HCT116 (cell line): ENCODE measurements around the gene SPPL2B. TPM values are rescaled to one million over a fixed set of nuclear protein-coding genes. Genes with fewer than 3 reads are reported as not detected.

Experiments
- ATAC-seq: fragments of 200-7000 bp; cut with Tn5 transposase; 2 replicates; pipeline ENCODE4 v1.9.1; 2020; ENCODE audit warnings: mild to moderate bottlenecking, moderate library complexity
- BruUV-seq: library from RNA; stranded (reverse); fragments of 400-500 nt; replicated peaks from 2 replicates; lab custom pipeline; 2021; lab: Mats Ljungman, UMichigan
- CTCF ChIA-PET: fragments of 300-600 bp; sonication (Branson Sonifier 250); formaldehyde crosslinking; loops from one replicate; lab custom pipeline; 2021; ENCODE audit warnings: antibody characterized with exemption; lab: Charles Lee
- POLR2A ChIA-PET: fragments of 300-600, 350-600 bp; sonication (Branson Sonifier 250); formaldehyde crosslinking; loops from one replicate; lab custom pipeline; 2021; ENCODE audit warnings: antibody characterized with exemption; lab: Charles Lee
- RAD21 ChIA-PET, 2 experiments: fragments of 300-600 bp; sonication (Branson Sonifier 250); formaldehyde crosslinking; loops; one replicate each; lab custom pipeline; 2023; ENCODE audit warnings: low total read pairs in 2 of 2; ENCODE audit not compliant: uncharacterized antibody in 2 of 2, unreplicated experiment in 2 of 2, low non-redundant PET in 1 of 2; lab: Charles Lee
- DNase-seq: peaks from one replicate; pipeline ENCODE4 v3.0.0-alpha.2; 2010; ENCODE audit warnings: low read depth, low spot score
- H2AFZ ChIP-seq: fragments of 200-600 bp; shearing (Covaris generic), sonication (generic); 2 replicates; pipeline ENCODE4 v1.6.1; 2017; ENCODE audit warnings: low read depth, mixed run types, mixed read lengths, antibody characterized with exemption, low read length; ENCODE audit not compliant: poor library complexity, severe bottlenecking
- H3K27ac ChIP-seq: 2 replicates; pipeline ENCODE4 v1.5.1; 2012; ENCODE audit warnings: low read depth, low read length
- H3K27me3 ChIP-seq: fragments of 200-600 bp; sonication (generic); 2 replicates; pipeline ENCODE4 v1.6.1; 2016; ENCODE audit warnings: mixed run types, low read length, mixed read lengths; ENCODE audit not compliant: insufficient read depth
- H3K36me3 ChIP-seq, 2 experiments: fragments of 200-500 bp in 1 of 2; fragments of 200-600 bp in 1 of 2; sonication (Bioruptor generic) in 1 of 2; sonication (generic) in 1 of 2; 2 replicates each; pipeline versions ENCODE4 v1.5.1 to v1.6.1; 2014 to 2016; ENCODE audit warnings: low read length in 2 of 2, inconsistent platforms in 1 of 2, mixed read lengths in 1 of 2, mixed run types in 1 of 2; ENCODE audit not compliant: insufficient read depth in 2 of 2, control insufficient read depth in 1 of 2
- H3K4me1 ChIP-seq, 2 experiments: fragments of 200-600 bp in 1 of 2; sonication (generic) in 1 of 2; 2 replicates each; pipeline versions ENCODE4 v1.5.1 to v1.6.1; 2012 to 2017; ENCODE audit warnings: low read length in 2 of 2, inconsistent platforms in 1 of 2, mild to moderate bottlenecking in 1 of 2, mixed read lengths in 1 of 2, mixed run types in 1 of 2, moderate library complexity in 1 of 2; ENCODE audit not compliant: insufficient read depth in 2 of 2, control insufficient read depth in 1 of 2
- H3K4me2 ChIP-seq: fragments of 200-600 bp; sonication (generic); 2 replicates; pipeline ENCODE4 v1.6.1; 2017; ENCODE audit warnings: mixed run types, low read length, mixed read lengths
- H3K4me3 ChIP-seq, 2 experiments: fragments of 200-600 bp in 1 of 2; sonication (generic) in 1 of 2; replicated peaks in 1 of 2; 2 replicates each; pipeline ENCODE4 v1.5.1; 2011 to 2016; ENCODE audit warnings: low read length in 2 of 2, control low read depth in 1 of 2, low read depth in 1 of 2, mild to moderate bottlenecking in 1 of 2, mixed read lengths in 1 of 2, mixed run types in 1 of 2
- H3K79me2 ChIP-seq: fragments of 200-600 bp; sonication (generic); 2 replicates; pipeline ENCODE4 v1.6.1; 2017; ENCODE audit warnings: mild to moderate bottlenecking, mixed run types, low read length, moderate library complexity, mixed read lengths; ENCODE audit not compliant: insufficient read depth
- H3K9ac ChIP-seq: fragments of 200-600 bp; sonication (generic); 2 replicates; pipeline ENCODE4 v1.6.1; 2016; ENCODE audit warnings: low read length, mixed read lengths
- H3K9me2 ChIP-seq: fragments of 200-600 bp; sonication (generic), shearing (Covaris generic); 2 replicates; pipeline ENCODE4 v1.6.1; 2017; ENCODE audit warnings: mixed run types, mild to moderate bottlenecking, moderate library complexity; ENCODE audit not compliant: insufficient read depth
- H3K9me3 ChIP-seq, 2 experiments: fragments of 200-500 bp in 1 of 2; fragments of 200-600 bp in 1 of 2; sonication (Bioruptor generic) in 1 of 2; sonication (generic) in 1 of 2; 2 replicates each; pipeline ENCODE4 v1.6.1; 2014 to 2017; ENCODE audit warnings: low read length in 2 of 2, mixed read lengths in 2 of 2, inconsistent platforms in 1 of 2, low read depth in 1 of 2, mild to moderate bottlenecking in 1 of 2, mixed run types in 1 of 2, moderate library complexity in 1 of 2; ENCODE audit not compliant: control insufficient read depth in 1 of 2, insufficient read depth in 1 of 2
- H4K20me1 ChIP-seq: fragments of 200-600 bp; sonication (generic), shearing (Covaris generic); 2 replicates; pipeline ENCODE4 v1.6.1; 2017; ENCODE audit warnings: mixed run types, mild to moderate bottlenecking, moderate library complexity; ENCODE audit not compliant: insufficient read depth
- CEBPB ChIP-seq: IDR thresholded peaks from 2 replicates; pipeline ENCODE4 v1.6.1; 2012; ENCODE audit warnings: low read depth
- EZH2 ChIP-seq: fragments of 200-600 bp; sonication (generic); IDR thresholded peaks from 2 replicates; pipeline ENCODE4 v1.6.1; 2017; ENCODE audit warnings: antibody characterized with exemption, mixed run types
- FOSL1 ChIP-seq: IDR thresholded peaks from 2 replicates; pipeline ENCODE4 v1.6.1; 2012; ENCODE audit warnings: low read depth
- JUND ChIP-seq: IDR thresholded peaks from 2 replicates; pipeline ENCODE4 v1.6.1; 2012
- RAD21 ChIP-seq: IDR thresholded peaks from 2 replicates; pipeline ENCODE4 v1.6.1; 2012; ENCODE audit warnings: low read depth, mild to moderate bottlenecking
- SIN3A ChIP-seq: IDR thresholded peaks from 2 replicates; pipeline ENCODE4 v1.6.1; 2012; ENCODE audit warnings: low read depth
- SP1 ChIP-seq: IDR thresholded peaks from 2 replicates; pipeline ENCODE4 v1.6.1; 2012; ENCODE audit warnings: low read depth
- SRF ChIP-seq: IDR thresholded peaks from 2 replicates; pipeline ENCODE4 v1.6.1; 2012; ENCODE audit warnings: low read depth
- YY1 ChIP-seq: IDR thresholded peaks from 2 replicates; pipeline ENCODE4 v1.6.1; 2011; ENCODE audit warnings: low read length, low read depth, moderate library complexity, mild to moderate bottlenecking; ENCODE audit not compliant: insufficient replicate concordance; ENCODE audit errors: extremely low read depth
- ZFX ChIP-seq: fragments of 450-650 bp; IDR thresholded peaks from 2 replicates; pipeline ENCODE4 v1.6.1; 2017
- ZNF274 ChIP-seq: fragments of 200-500 bp; sonication (Bioruptor generic); IDR thresholded peaks from 2 replicates; pipeline ENCODE4 v1.6.1; 2014; ENCODE audit warnings: mild to moderate bottlenecking, low read depth, low read length, inconsistent platforms
- intact Hi-C: fragments of 100-400 bp; cut with micrococcal nuclease; formaldehyde crosslinking; loops from 2 replicates; pipeline ENCODE4 v1.10.0; 2022
- total RNA-seq: library from RNA; stranded (reverse); gene quantifications from one replicate; pipeline ENCODE4 v1.2.1, GENCODE V29; 2021; ENCODE audit not compliant: unreplicated experiment
- TF ChIP-seq, protein P1 (sequence below), 3 experiments: fragments of 200-600 bp in 1 of 3; sonication (generic) in 1 of 3; IDR thresholded peaks in 2 of 3; conservative IDR thresholded peaks in 1 of 3; 2 replicates each; pipeline ENCODE4 v1.5.1; 2012 to 2017; ENCODE audit warnings: low read depth in 2 of 3, low read length in 2 of 3, antibody characterized with exemption in 1 of 3, borderline replicate concordance in 1 of 3, control low read depth in 1 of 3, mild to moderate bottlenecking in 1 of 3, mixed read lengths in 1 of 3, mixed run types in 1 of 3, moderate library complexity in 1 of 3; ENCODE audit not compliant: insufficient read depth in 1 of 3
- TF ChIP-seq, protein P2 (sequence below): IDR thresholded peaks from 2 replicates; pipeline ENCODE4 v1.6.1; 2012
- TF ChIP-seq, protein P3 (sequence below): IDR thresholded peaks from 2 replicates; pipeline ENCODE4 v1.6.1; 2012; ENCODE audit warnings: low read depth
- TF ChIP-seq, protein P4 (sequence below): IDR thresholded peaks from 2 replicates; pipeline ENCODE4 v1.6.1; 2012
- TF ChIP-seq, protein P5 (sequence below): IDR thresholded peaks from 2 replicates; pipeline ENCODE4 v1.6.1; 2011; ENCODE audit warnings: mild to moderate bottlenecking, low read length, moderate library complexity; ENCODE audit not compliant: insufficient replicate concordance; ENCODE audit errors: extremely low read depth

SPPL2B gene
- total RNA-seq, 1 experiment from 2014 or later, result 83.1 TPM

DNA sequence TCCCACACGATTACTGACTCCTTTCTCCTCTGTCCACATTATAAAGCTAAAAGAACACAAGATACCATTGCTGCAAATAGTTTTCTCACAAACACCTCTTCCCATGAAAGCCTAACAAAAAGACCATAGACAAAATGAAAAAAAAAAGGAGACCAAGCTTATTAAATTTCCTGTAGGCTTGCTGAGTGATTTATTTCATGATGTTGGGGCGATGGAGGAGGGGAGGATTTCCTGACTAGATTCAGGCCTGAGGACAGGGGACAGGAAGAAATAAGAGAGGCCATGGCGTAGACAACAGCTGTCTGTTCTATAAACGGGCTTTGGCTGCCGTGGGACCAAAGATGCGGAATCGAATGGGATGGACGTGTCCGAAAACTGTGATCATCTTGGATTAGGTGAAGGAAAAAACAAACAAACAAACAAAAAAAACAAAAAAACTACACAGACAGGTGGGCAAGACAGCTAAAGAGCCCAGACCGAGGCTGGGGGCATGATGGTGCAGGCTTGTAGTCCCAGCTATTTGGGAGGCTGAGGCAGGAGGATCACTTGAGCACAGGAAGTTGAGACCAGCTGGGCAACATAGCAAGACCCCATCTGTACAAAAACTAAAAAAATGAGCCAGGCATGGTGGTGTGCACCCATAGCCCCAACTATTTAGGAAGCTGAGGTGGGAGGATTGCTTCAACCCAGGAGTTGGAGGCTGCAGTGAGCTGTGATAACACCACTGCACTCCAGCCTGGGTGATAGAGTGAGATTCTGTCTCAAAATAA, 36.9 kb downstream of the SPPL2B start:
- no peaks in the 10 kb centered on the region for H3K4me1 ChIP-seq
- RAD21 ChIA-PET, result no interaction called here
- no peak overlapping the region for H3K4me3 ChIP-seq
- peaks cover 0 to 5% of the 10 kb centered on the region in 2 experiments; a peak in 1 of 4 replicates for H3K9me3 ChIP-seq
- intact Hi-C loops, result no loop called here
- H2AFZ ChIP-seq, result no peak overlapping the region
- ATAC-seq (no peak), DNase-seq (no peak)
- H3K9me2 ChIP-seq, result no peaks in the 10 kb centered on the region
- no peaks in the 10 kb centered on the region for H3K79me2 ChIP-seq
- H3K9ac ChIP-seq, result no peak overlapping the region
- no peaks in the 10 kb centered on the region for H3K27me3 ChIP-seq
- BruUV-seq, result no TSS peak
- H3K27ac ChIP-seq, result no peak overlapping the region
- CTCF ChIA-PET, result no interaction called here
- no peak overlapping the region for H3K4me2 ChIP-seq
- H4K20me1 ChIP-seq, result no peaks in the 10 kb centered on the region
- H3K36me3 ChIP-seq, result no peaks in the 10 kb centered on the region
- POLR2A ChIA-PET, result no interaction called here
- TF ChIP-seq RAD21 (no peak), JUND (no peak), SP1 (no peak), CEBPB (no peak), ZFX (no peak), SRF (no peak), EZH2 (no peak), SIN3A (no peak), YY1 (no peak), ZNF274 (no peak), FOSL1 (no peak)
- TF ChIP-seq, protein P1, sequence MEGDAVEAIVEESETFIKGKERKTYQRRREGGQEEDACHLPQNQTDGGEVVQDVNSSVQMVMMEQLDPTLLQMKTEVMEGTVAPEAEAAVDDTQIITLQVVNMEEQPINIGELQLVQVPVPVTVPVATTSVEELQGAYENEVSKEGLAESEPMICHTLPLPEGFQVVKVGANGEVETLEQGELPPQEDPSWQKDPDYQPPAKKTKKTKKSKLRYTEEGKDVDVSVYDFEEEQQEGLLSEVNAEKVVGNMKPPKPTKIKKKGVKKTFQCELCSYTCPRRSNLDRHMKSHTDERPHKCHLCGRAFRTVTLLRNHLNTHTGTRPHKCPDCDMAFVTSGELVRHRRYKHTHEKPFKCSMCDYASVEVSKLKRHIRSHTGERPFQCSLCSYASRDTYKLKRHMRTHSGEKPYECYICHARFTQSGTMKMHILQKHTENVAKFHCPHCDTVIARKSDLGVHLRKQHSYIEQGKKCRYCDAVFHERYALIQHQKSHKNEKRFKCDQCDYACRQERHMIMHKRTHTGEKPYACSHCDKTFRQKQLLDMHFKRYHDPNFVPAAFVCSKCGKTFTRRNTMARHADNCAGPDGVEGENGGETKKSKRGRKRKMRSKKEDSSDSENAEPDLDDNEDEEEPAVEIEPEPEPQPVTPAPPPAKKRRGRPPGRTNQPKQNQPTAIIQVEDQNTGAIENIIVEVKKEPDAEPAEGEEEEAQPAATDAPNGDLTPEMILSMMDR (IDR thresholded peaks at IDR 0.05 in 2 of 3, conservative IDR thresholded peaks at IDR 0.05 in 1 of 3; ENCODE audit: borderline replicate concordance in 1 of 3, insufficient read depth in 1 of 3, low read depth in 2 of 3, low read length in 2 of 3), result no peak
- TF ChIP-seq, protein P2, sequence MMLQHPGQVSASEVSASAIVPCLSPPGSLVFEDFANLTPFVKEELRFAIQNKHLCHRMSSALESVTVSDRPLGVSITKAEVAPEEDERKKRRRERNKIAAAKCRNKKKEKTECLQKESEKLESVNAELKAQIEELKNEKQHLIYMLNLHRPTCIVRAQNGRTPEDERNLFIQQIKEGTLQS, result no peak
- TF ChIP-seq, protein P3, sequence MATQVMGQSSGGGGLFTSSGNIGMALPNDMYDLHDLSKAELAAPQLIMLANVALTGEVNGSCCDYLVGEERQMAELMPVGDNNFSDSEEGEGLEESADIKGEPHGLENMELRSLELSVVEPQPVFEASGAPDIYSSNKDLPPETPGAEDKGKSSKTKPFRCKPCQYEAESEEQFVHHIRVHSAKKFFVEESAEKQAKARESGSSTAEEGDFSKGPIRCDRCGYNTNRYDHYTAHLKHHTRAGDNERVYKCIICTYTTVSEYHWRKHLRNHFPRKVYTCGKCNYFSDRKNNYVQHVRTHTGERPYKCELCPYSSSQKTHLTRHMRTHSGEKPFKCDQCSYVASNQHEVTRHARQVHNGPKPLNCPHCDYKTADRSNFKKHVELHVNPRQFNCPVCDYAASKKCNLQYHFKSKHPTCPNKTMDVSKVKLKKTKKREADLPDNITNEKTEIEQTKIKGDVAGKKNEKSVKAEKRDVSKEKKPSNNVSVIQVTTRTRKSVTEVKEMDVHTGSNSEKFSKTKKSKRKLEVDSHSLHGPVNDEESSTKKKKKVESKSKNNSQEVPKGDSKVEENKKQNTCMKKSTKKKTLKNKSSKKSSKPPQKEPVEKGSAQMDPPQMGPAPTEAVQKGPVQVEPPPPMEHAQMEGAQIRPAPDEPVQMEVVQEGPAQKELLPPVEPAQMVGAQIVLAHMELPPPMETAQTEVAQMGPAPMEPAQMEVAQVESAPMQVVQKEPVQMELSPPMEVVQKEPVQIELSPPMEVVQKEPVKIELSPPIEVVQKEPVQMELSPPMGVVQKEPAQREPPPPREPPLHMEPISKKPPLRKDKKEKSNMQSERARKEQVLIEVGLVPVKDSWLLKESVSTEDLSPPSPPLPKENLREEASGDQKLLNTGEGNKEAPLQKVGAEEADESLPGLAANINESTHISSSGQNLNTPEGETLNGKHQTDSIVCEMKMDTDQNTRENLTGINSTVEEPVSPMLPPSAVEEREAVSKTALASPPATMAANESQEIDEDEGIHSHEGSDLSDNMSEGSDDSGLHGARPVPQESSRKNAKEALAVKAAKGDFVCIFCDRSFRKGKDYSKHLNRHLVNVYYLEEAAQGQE, result no peak
- TF ChIP-seq, protein P4, sequence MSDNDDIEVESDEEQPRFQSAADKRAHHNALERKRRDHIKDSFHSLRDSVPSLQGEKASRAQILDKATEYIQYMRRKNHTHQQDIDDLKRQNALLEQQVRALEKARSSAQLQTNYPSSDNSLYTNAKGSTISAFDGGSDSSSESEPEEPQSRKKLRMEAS, result no peak
- TF ChIP-seq, protein P5, sequence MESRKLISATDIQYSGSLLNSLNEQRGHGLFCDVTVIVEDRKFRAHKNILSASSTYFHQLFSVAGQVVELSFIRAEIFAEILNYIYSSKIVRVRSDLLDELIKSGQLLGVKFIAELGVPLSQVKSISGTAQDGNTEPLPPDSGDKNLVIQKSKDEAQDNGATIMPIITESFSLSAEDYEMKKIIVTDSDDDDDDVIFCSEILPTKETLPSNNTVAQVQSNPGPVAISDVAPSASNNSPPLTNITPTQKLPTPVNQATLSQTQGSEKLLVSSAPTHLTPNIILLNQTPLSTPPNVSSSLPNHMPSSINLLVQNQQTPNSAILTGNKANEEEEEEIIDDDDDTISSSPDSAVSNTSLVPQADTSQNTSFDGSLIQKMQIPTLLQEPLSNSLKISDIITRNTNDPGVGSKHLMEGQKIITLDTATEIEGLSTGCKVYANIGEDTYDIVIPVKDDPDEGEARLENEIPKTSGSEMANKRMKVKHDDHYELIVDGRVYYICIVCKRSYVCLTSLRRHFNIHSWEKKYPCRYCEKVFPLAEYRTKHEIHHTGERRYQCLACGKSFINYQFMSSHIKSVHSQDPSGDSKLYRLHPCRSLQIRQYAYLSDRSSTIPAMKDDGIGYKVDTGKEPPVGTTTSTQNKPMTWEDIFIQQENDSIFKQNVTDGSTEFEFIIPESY, result no peak
- TF ChIP-seq, all 23 proteins: peak for 0
